ENCODE data around the gene ZNF577.

Gene ZNF577

GRCh38 chr19:51861870-51862622, 25.7 kb downstream of the ZNF577 start:
- DNase-seq, result no peak

- no peak for DNase-seq
Observed at GRCh38 chr19:51837145-51837544, 50.6 kb downstream of the ZNF577 start.

- DNase-seq, result no peak
Observed at GRCh38 chr19:51830274-51830673, 57.5 kb downstream of the ZNF577 start.

GRCh38 chr19:51824281-51825005, 63.3 kb downstream of the ZNF577 start:
- no peak for DNase-seq

- no peak for DNase-seq
Observed at GRCh38 chr19:51822946-51823345, 64.8 kb downstream of the ZNF577 start.

GRCh38 chr19:51822325-51822724, 65.4 kb downstream of the ZNF577 start:
- DNase-seq, result no peak

- DNase-seq, result no peak
Observed at GRCh38 chr19:51821921-51822320, 65.8 kb downstream of the ZNF577 start.

GRCh38 chr19:51821456-51821855, 66.3 kb downstream of the ZNF577 start:
- DNase-seq, result no peak
